HG02870 (cell line): Measurements from ENCODE around the gene CCDC148.
A peak's percentile ranks its signal among the peaks of the same experiment; 100 is the strongest.

Experiments used
- ATAC-seq: cut with Tn5 transposase; IDR thresholded peaks from one replicate; pipeline ENCODE4 v1.9.1; 2021; ENCODE audit warnings: mild to moderate bottlenecking, moderate library complexity; ENCODE audit not compliant: unreplicated experiment

CCDC148 gene

DNA sequence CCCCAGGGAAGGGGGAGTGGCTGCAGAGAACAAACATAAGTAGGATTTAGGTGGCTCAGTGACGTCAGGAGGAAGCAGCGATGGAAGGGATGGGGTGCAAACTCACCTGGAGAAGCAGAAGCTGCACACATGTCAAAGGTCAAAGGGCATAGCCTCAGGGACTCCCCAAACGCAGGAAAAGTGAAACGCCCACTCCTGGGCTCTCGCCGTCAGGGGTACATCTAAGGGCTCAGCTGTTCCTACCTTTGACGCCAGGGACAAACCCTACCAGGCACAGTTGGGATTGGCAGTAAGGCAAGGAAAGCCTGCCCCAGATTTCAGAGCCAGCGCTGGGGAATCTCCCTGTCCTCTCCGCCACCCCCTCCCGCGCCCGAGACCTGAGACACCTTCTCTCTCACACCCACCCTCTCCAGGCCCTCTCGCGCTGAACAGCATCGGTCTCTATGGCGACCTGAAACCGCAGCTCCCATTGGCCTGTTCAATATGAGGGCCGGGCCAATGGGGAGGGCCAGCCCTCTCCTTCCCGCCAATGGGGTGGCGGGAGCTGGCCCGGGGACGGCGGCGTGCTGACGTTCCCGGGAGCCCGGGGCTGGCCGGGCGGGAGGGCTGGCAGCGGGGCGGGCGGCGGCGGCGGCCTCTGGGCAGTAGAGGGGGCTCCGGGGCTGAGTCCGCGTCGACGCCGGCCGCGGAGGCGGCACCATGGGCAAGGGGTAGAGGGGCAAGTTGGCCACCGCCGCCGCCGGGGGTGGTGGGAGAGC is at the start of gene CCDC148, which contains the start of gene PKP4:
Gene CCDC148, minus strand, starts transcription at position 445 of the 758 bp plus-strand sequence. Its CDS starts 314 bp downstream, at position 131.
Gene PKP4, plus strand, starts transcription at position 644 of the 758 bp plus-strand sequence. CDS start 76,233 bp downstream, outside the sequence.
- ATAC-seq, result peak; percentile 92

GRCh38 chr2:158505448-158505934 is 48.9 kb upstream of the CCDC148 start:
- no peak for ATAC-seq

DNA sequence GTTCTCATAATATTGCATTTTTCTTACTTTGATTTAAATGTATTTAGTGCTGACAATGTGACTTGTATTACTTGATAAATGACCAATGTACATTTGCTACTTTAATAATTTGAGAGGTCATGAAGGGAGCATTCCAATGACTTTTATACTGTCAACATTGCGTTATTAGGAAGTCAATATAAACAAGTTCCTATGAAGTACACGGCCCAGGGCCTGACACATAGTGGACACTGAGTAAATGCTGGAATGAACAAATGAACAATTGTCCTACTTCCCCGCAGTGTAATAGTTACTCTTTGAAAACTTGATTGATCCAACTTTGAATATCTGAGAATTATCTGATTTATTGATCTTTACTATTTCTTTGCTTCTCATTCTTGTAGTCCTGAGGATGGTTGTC is 47.5 kb upstream of the CCDC148 start:
- ATAC-seq, result no peak

- ATAC-seq, result no peak
Measured at GRCh38 chr2:158502974-158503373, 46.4 kb upstream of the CCDC148 start.

DNA sequence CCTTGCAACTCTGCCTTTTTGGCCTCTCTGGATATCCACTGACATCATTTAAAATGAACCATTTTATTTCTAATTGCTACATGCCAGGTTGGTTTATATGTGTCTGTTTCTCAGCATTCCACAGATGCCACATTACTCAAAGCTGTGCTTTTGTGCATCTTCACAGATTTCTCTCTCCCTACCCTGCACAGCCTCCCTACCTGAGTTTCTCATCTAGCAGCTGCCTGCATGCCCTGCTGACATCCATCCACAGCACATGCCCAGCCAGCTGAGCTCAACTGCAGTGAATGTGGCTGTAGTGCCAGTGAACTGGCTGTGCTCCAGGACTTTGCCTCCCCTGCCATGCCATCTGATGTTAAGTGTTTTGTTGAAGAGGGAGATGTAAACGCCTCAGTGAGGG is 44.7 kb upstream of the CCDC148 start:
- ATAC-seq, result no peak

GRCh38 chr2:158500333-158500732 is 43.8 kb upstream of the CCDC148 start:
- ATAC-seq, result no peak

DNA sequence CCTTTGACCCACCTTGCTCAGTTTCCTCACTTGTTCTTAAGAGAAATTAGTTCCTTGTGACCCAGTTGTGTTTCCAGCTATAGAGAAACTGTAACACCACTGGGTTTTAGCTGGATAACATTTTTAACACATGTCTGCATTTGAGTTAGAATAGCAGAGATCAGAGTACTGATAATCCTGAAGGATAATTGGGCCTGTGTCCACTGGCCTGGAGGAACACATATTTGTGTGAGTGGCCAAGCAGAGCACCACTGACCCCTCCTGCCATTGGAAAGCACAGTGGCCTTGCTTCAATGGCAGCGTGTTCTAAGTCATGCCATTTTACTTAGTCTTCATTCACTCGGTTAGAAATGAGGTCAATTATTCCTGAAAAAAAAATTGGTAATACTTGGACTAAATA is 42.8 kb upstream of the CCDC148 start:
- no peak for ATAC-seq

- no peak for ATAC-seq
Measured at GRCh38 chr2:158498749-158499136, 42.2 kb upstream of the CCDC148 start.

DNA sequence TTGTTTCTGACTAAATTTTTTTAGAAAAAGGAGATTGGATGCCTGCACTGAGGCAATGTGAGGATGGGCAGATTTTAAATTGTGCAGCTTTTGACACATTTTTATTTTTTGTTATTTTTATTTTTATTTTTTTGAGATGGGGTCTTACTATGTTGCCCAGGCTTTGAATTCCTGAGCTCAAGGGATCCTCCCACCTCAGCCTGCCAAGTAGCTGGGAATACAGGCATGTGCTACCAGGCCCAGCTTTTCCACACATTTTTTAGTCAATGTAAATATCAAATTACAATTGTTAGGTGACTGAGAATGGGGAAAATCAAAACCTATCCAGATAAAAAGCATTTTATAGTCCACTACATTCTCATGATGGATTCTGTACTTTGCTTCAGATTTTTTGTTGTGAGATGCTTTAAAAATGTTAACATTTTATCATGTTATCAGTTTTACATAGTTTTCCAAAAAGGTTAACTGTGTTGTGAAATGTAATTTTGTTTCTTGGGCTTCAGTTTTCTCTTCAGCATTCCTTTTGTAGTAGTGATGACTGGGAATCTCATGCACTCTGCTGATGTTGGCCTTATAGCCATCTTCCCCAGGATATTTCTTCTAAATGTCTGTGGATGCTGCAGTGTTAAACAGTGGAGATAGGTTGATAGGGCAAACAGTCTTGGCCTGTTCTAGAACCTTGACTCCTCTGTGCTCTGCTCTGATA is 41.6 kb upstream of the CCDC148 start:
- ATAC-seq, result no peak

- no peak for ATAC-seq
Measured at GRCh38 chr2:158497486-158497885, 40.9 kb upstream of the CCDC148 start.

DNA sequence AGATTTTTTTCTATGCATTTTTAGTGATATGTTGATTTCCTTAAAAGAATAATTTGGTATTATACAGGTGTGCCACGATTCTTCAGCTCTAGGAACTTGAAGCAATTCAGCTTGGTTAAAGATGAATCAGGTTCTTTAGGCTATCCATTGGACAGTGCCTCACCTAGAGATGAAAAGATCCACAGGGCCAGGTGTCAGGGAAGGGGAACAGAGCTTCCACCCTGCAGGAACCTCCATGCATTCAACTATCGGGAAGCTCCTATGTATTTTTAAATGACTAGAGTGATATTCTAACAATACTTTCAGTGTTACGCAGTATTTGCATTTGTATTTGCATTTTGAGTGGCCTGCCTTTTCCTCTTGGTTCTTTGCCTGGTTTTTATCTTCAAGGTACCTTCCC is 40.4 kb upstream of the CCDC148 start:
- no peak for ATAC-seq

GRCh38 chr2:158495175-158495574 is 38.6 kb upstream of the CCDC148 start:
- ATAC-seq, result no peak

- ATAC-seq, result no peak
Measured at GRCh38 chr2:158493458-158493857, 36.9 kb upstream of the CCDC148 start.

- no peak for ATAC-seq
Measured at GRCh38 chr2:158491072-158491471, 34.5 kb upstream of the CCDC148 start.

DNA sequence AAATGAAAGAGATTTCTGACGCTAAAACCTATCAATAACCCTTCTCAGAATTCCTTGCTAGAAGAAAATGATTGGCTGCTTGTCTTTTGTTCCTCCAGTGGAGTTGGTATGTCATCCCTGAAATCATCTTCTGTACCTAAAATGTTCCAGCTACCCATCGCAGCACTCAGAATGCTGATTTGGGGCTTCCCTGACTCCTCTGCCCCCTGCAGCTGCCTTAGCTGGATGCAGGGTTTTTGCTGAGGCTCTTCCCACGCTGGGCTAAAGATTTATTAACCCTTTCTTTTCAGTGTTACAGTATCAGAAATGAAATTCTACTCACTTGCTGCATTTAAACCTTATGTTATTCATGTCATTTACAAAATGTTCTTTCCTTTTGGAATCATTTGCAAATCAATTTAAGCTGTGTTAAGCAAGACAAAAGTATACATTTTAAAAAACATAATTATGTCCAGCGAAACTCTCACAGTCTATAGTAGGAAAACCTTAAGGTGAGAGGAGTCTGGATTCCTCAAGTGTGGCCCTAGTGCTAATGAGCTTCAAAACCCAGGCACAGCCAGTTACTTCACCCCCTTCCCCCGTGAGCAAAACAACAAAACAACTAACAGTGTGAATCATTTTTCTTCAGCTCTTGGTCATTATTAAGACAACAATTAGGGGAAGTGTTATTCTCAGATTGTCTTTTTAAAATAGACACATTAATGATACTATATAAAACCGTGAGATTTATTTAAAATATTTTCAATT is 33.0 kb upstream of the CCDC148 start:
- ATAC-seq, result no peak

- ATAC-seq, result no peak
Measured at GRCh38 chr2:158488442-158489216, 32.1 kb upstream of the CCDC148 start.

GRCh38 chr2:158487419-158487818 is 30.9 kb upstream of the CCDC148 start:
- ATAC-seq, result no peak

GRCh38 chr2:158486970-158487325 is 30.4 kb upstream of the CCDC148 start:
- no peak for ATAC-seq

DNA sequence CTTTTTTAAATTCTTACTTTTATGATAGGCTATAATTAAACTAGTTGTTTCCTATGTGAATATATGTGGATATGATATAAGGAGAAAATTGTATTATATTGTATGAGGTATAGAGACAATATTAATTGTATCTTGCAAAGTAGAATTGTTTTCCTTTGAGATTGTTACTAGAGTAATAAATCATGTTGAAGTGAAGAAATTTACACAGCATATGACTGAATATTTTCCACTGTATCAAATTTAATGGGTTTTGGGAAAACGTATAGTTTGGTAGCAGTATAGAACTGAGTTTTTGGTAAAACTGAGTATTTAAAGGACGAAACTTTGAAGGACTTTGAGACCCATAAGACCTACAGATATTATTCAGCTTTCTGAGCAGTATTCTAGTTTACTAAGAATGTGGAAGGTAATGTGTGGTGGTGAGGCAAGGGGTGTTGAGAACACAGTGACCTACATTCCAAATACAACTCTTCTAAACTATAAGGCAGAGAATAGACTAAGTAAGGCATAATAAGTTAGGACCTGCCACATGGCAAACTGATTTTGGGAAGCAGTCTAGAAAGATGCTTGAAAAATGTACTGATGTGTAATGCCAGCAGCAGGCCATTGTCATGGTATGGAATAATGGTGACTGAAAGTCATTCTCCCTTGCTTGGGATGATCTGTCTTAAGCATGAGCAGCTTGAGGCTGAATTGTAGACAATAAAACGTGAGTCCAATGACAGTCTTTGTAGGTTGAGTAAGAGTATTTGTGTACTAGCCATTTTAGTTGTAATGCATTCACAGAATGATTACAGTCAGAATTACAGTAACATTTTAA is 29.8 kb upstream of the CCDC148 start:
- no peak for ATAC-seq
